Lower lobe of right lung (tissue), 2 donors: ENCODE data around the gene TMEM233. TPM values are rescaled to one million over a fixed set of nuclear protein-coding genes. Genes with fewer than 3 reads are reported as not detected.
"Not testable (repeated sequence)": the region's sequence is repeated elsewhere in the genome, so short reads cannot be mapped to it uniquely, and the experiment has no call there.

Experiments used
- ATAC-seq, 2 donors: fragments of 200-7000 bp; cut with Tn5 transposase; one replicate each; pipeline ENCODE4 v1.9.1; 2020 to 2022; ENCODE audit warnings: mild to moderate bottlenecking in 2 of 2, moderate library complexity in 2 of 2
- DNase-seq: peaks from one replicate; pipeline ENCODE4 v3.0.0-alpha.2; 2020
- H3K27ac ChIP-seq: fragments of 200-600 bp; one replicate; pipeline ENCODE4 v1.8.0; 2022
- H3K27me3 ChIP-seq: fragments of 200-600 bp; one replicate; pipeline ENCODE4 v1.8.0; 2022; ENCODE audit warnings: low read depth
- H3K36me3 ChIP-seq: fragments of 200-600 bp; one replicate; pipeline ENCODE4 v1.8.0; 2022; ENCODE audit warnings: mild to moderate bottlenecking
- H3K4me1 ChIP-seq: fragments of 200-600 bp; one replicate; pipeline ENCODE4 v1.8.0; 2022
- H3K4me3 ChIP-seq: fragments of 200-600 bp; one replicate; pipeline ENCODE4 v1.8.0; 2022; ENCODE audit warnings: mild to moderate bottlenecking
- H3K9me3 ChIP-seq: fragments of 200-600 bp; one replicate; pipeline ENCODE4 v1.8.0; 2022
- CTCF ChIP-seq: fragments of 200-600 bp; IDR thresholded peaks from one replicate; pipeline ENCODE4 v1.8.0; 2022; ENCODE audit warnings: antibody characterized with exemption, mild to moderate bottlenecking
- intact Hi-C: fragments of 100-400 bp; cut with DNase I; formaldehyde crosslinking; loops from one replicate; pipeline ENCODE4 v1.11.0; 2022
- total RNA-seq: library from RNA; stranded (reverse); fragmentation: NEBNext Ultra II Directional; extraction: Animal tissue kit (Norgen Biotek cat#: 25700); gene quantifications from one replicate; pipeline ENCODE4 v1.2.1, GENCODE V29; 2021
- donor health status: DM: no; HTN: yes; CAD: no; lungs with severe emphysema.

The TMEM233 gene
- total RNA-seq, 1 donor from 2014 or later: 0.47 TPM

DNA sequence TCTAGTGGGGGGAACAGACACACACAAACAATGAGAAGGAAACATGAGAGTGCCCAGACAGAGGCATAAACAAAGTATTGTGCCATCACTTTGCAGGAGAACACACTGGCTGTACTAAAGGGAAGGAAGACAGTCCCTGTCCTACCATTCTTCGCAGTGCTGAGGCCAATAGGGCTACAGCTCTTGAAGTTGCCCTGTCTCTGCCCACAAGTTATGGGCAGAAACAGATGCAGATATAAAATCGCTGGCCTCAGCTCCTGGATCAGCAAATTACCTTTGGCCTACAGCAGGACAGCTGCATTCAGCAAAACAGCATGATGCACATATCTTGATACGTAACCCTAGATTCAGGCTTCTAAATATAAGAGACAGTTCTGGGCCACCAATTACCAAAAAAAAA is 51.4 kb downstream of the TMEM233 start:
- Histone ChIP-seq H3K27ac (no peak overlapping the region), H3K27me3 (peaks cover 3% of the 10 kb centered on the region), H3K36me3 (no peaks in the 10 kb centered on the region), H3K4me1 (peaks cover 3% of the 10 kb centered on the region), H3K4me3 (no peak overlapping the region), H3K9me3 (no peaks in the 10 kb centered on the region)
- no peak for TF ChIP-seq CTCF
- intact Hi-C loops: no loop called here
- ATAC-seq (no peak), DNase-seq (no peak)

- intact Hi-C loops: no loop called here
- no peaks in the 10 kb centered on the region for H3K9me3 ChIP-seq
- H3K36me3 ChIP-seq: no peaks in the 10 kb centered on the region
- H3K4me3 ChIP-seq: no peak overlapping the region
- no peak for ATAC-seq
- peaks cover 3% of the 10 kb centered on the region for H3K4me1 ChIP-seq
- peaks cover 3% of the 10 kb centered on the region for H3K27me3 ChIP-seq
- no peak overlapping the region for H3K27ac ChIP-seq
- TF ChIP-seq CTCF: no peak
- no peak for DNase-seq
Measured at GRCh38 chr12:119645535-119646059, 52.0 kb downstream of the TMEM233 start.

GRCh38 chr12:119649202-119649808 is 55.7 kb downstream of the TMEM233 start:
- ATAC-seq: no peak
- TF ChIP-seq CTCF: peak; percentile 77

DNA sequence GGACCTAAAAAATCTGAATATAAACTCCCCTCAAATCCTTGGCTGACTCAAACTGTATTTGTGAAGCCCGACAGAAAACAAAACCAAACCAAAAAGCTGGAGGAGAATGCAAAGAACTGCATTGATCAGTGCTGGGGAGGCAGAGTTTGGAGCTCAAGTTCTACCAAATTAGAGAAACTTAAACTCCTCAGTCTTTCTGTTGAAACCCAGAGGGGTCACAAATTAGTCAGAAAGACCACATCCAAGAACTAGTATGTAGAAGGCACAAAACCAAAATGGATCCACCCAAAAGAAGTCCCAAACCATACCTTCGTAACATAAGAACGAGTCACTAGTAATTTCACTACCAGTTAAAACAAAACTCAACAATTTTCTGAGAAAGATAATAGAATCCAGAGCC is 59.1 kb downstream of the TMEM233 start:
- intact Hi-C loops: no loop called here

More at GRCh38 chr12:119649202-119649808, 55.7 kb downstream of the TMEM233 start:
- Histone ChIP-seq H3K4me3 (no peak overlapping the region), H3K27ac (no peak overlapping the region), H3K27me3 (no peaks in the 10 kb centered on the region), H3K9me3 (no peaks in the 10 kb centered on the region), H3K4me1 (peaks cover 3% of the 10 kb centered on the region), H3K36me3 (no peaks in the 10 kb centered on the region)
- no peak for DNase-seq
- intact Hi-C loops: no loop called here

DNA sequence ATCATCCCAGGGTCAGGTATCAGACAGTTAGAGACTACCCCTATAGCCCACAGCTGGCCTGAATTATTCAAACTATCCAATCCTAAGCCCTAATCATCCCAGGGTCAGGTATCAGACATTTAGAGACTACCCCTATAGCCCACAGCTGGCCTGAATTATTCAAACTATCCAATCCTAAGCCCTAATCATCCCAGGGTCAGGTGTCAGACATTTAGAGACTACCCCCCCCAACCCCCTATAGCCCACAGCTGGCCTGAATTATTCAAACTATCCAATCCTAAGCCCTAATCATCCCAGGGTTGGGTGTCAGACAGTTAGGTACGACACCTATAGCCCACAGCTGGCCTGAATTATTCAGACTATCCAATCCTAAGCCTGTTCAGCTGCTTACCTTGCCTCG is 63.4 kb downstream of the TMEM233 start:
- H3K9me3 ChIP-seq, H3K36me3 ChIP-seq, DNase-seq, H3K4me1 ChIP-seq, ATAC-seq, H3K27me3 ChIP-seq, intact Hi-C loops, H3K4me3 ChIP-seq, H3K27ac ChIP-seq: not testable (repeated sequence)

More for the DNA sequence above, 59.1 kb downstream of the TMEM233 start:
- no peak for DNase-seq
- no peaks in the 10 kb centered on the region for H3K9me3 ChIP-seq
- no peak overlapping the region for H3K27ac ChIP-seq
- no peak for TF ChIP-seq CTCF
- peaks cover 3% of the 10 kb centered on the region for H3K4me1 ChIP-seq
- no peaks in the 10 kb centered on the region for H3K36me3 ChIP-seq
- no peak overlapping the region for H3K4me3 ChIP-seq
- H3K27me3 ChIP-seq: no peaks in the 10 kb centered on the region
- ATAC-seq: no peak

DNA sequence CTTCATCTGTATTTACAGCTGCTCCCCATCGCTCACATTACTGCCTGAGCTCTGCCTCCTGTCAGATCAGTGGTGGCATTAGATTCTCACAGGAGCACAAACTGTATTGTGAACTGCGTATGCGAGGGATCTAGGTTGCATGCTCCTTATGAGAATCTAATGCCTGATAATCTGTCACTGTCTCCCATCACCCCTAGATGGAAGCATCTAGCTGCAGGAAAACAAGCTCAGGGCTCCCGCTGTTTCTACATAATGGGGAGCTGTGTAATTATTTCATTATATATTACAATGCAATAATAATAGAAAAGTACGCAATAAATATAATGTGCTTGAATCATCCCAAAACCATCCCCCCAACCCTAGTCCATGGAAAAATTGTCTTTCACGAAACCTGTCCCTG is 64.6 kb downstream of the TMEM233 start:
- DNase-seq, H3K4me3 ChIP-seq, H3K36me3 ChIP-seq, H3K27ac ChIP-seq, H3K9me3 ChIP-seq, intact Hi-C loops, ATAC-seq, H3K27me3 ChIP-seq, H3K4me1 ChIP-seq: not testable (repeated sequence)
